T-helper 2 cell (primary cell): ENCODE data around the gene CERS1.

Experiments used
- DNase-seq, 5 experiments: peaks; one replicate each; pipeline versions ENCODE4 v3.0.0 to v3.0.0-alpha.2; 2012 to 2022
- total RNA-seq, 2 donors: gene quantifications; one replicate each; lab custom pipeline; 2026; lab: John Stamatoyannopoulos, UW

CERS1 gene
- 0 to 0.07 reads per million in 2 donors for total RNA-seq

DNA sequence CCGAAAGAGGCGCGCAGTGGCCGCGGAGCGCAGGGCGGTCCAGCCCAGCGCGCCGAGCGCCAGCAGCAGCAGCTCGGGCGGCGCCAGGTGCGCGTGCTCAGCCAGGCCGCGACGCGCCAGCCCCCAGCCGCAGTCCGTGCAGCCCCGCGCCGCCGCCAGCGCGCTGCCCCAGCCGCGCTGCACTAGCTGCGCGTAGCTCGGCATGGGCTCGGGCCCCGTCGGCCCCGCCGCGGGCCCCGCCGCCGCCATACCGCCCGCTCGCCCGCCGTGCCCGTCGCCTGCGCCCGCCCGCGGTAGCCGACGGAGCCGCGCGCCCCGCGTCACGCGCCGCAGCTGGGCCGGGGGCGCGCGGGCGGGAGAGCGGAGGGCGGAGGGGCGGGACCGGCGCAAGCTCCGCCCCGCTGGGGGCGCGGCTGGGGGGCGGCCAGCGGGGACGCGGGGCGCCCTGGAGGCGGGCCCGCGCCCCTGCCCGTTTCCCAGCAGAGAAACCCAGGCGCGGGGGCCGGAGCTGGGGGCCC is at the start of gene CERS1:
CERS1 (minus strand) TSS at position 335 of the 518 bp plus-strand sequence; CDS start at position 249, 86 bp downstream.
- DNase-seq: no peak

GRCh38 chr19:18945297-18945696 is 49.3 kb upstream of the CERS1 start:
- no peak for DNase-seq

- DNase-seq: no peak
Observed at GRCh38 chr19:18943465-18943864, 47.5 kb upstream of the CERS1 start.

DNA sequence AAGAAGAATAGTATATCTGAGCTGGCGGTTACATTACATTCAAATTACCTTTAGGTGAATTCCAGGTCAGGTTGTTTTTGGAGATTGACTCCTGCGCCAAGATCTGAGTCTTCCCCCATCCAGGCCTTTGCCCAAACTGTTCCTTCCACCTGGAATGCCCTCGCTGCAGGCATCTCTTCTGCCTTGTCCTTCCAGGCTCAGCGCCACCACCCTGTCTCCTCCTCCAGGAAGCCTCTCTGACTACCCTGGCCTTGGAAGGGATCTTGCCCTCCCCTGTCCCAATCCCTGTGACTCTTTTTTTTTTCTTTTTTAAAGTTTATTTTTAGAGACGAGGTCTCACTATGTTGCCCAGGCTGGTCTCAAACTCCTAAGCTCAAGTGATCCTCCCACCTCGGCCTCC is 46.7 kb upstream of the CERS1 start:
- no peak for DNase-seq

GRCh38 chr19:18941628-18942354 is 45.8 kb upstream of the CERS1 start:
- DNase-seq: no peak

- peak; percentile 49 to 66 (median 58) for DNase-seq
Observed at GRCh38 chr19:18940769-18941627, 45.0 kb upstream of the CERS1 start, which contains the start of gene HOMER3. TSS of gene HOMER3 (minus strand) at chr19:18941217. CDS start at chr19:18938982, 2,235 bp downstream.

GRCh38 chr19:18939922-18940768 is 44.2 kb upstream of the CERS1 start:
- DNase-seq: no peak

DNA sequence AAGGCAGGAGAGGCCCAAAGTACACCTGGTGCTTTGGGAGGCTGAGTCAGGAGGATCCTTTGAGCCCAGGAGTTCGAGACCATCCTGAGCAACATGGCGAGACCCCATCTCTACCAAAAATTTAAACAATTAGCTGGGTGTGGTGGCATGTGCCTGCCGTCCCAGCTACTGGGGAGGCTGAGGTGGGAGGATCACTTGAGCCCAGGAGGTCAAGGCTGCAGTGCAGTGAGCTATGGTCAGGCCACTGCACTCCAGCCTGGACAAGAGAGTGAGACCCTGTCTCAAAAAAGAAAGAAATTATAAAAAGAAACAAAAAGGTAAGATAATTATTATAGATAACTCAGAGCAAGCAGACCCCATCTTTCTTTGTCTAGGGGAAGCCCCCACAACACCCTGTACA is 43.2 kb upstream of the CERS1 start:
- DNase-seq: no peak

- DNase-seq: no peak
Observed at GRCh38 chr19:18933297-18933696, 37.3 kb upstream of the CERS1 start.

GRCh38 chr19:18932216-18932841 is 36.4 kb upstream of the CERS1 start:
- peak; percentile 45 to 85 (median 79) for DNase-seq

GRCh38 chr19:18931316-18932162 is 35.6 kb upstream of the CERS1 start:
- no peak for DNase-seq

GRCh38 chr19:18929311-18929710 is 33.4 kb upstream of the CERS1 start:
- DNase-seq: no peak

DNA sequence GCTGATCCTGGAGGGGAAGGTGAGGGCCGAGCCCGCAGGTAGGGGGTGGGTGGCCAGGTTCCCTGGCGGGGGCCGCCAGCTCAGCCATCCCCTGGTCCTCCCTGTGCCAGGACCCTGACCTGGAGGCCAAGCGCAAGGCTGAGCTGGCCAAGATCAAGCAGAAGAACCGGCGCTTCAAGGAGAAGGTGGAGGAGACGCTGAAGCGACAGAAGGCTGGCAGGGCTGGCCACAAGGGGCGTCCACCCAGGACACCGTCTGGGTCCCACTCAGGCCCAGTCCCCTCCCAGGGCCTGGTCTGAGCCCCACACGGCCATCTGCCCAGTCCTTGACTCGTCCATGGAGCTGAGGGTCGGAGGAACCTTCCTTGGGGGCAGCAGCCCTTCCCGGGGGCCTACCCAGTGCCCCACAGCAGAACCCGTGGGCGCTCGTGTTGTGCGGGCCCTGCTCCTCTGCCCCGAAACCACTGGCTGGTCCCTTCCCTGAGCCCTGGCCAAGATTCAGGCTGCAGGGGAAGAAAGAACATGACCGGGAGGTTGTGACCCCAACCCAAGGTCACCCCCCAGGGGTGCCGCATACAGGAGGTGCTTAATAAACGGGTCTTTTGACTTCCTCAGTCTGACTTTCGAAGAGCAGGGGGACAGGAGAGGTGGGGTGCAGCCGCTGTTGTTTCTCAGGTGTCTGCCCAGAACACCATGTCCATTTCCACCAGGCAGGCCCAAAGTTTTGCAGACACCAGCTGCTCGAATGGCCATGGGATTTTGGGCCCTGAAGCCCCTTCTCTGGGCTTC is 32.3 kb upstream of the CERS1 start:
- DNase-seq: no peak

DNA sequence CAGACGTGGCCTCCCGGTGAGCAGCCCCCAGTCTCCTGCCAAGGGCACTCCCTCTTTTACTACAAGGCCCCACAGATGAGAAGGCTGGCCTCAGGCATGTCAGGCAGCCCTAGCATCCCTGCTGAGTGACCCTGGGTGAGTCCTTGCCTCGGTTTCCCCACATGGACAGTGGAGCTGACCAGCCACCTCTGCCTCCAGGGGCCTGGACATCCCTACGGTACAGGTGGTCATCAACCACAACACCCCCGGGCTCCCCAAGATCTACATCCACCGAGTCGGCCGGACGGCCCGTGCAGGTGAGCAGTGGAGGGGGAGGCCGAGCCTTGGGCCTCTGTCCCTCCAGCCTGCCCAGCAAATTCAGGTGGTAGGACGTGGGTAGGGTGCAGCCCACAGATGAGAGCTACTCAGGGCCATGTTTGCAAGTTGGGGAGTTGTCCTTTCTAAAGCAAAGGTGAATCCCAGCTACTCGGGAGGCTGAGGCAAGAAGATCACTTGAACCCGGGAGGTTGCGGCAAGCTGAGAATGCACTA is 28.8 kb upstream of the CERS1 start:
- no peak for DNase-seq

DNA sequence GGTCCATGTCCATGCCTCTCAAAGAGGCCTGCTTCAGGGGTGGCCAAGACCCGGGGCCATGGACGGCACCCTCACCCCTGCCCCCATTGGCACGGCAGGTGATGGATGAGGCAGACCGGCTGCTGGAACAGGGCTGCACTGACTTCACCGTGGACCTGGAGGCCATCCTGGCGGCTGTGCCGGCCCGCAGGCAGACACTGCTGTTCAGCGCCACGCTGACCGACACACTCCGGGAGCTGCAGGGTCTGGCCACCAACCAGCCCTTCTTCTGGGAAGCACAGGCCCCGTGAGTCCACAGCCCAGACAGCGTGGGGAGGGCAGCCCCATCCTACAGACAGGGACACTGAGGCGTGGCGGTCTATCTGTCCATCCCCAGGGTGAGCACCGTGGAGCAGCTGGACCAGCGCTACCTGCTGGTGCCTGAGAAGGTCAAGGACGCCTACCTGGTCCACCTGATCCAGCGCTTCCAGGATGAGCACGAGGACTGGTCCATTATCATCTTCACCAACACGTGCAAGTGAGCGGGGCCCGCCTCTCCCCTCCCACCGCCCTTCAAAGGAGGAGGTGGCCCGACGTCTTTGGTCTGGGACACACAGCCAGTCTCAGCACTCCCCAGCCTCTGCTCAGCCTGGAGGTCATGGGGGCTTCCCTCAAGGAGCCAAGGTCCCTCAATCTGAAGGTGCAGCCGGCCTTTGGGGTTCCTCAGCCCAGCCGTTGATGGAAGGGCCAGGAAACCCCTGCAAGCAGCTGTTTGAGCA is 26.4 kb upstream of the CERS1 start:
- no peak for DNase-seq

DNA sequence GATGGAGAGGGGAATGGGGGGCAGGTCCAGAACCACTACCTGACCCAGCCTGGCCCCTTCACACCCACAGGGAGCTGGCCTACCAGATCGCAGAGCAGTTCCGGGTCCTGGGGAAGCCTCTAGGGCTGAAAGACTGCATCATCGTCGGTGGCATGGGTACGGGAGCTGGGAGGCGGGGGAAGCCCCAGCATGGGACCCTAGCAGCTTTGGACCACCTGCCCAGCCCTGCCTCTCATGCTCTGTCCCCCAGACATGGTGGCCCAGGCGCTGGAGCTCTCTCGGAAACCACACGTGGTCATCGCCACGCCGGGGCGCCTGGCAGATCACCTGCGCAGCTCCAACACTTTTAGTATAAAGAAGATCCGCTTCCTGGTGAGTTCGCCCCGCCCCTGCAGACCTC is 25.6 kb upstream of the CERS1 start:
- DNase-seq: no peak

DNA sequence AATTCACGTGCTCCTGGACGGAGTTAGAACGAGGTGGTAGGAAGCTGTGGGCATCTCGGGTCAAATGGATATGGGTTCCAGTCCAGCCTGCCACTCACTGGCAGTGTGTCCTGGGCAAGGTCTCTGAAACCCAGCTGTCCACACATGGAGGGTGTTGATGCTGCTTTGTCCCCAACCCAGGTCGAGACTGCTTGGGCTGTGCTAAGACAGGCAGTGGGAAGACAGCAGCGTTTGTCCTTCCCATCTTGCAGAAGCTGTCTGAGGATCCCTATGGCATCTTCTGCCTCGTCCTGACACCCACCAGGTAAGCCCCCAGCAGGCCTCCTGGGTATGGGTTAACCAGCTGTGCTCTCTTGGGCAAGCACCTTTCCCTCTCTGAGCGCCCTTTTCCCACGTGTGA is 24.4 kb upstream of the CERS1 start:
- no peak for DNase-seq

DNA sequence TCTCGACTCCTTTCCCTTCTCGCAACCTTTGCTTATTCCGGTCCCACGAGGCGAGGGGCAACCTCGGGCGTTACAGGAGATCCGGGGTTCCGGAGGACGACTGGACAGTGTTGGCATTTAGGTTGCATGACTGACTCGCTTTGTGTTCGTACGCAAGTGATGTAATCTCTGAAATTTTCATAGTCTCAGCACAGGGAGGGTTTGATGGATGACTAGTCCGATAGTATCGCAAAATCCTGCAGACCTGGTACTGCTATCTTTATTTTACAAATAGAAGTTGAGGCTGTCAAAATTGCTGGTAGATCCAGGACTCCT is 23.9 kb upstream of the CERS1 start:
- DNase-seq: no peak
